ENCODE measurements around the gene PCK2. TPM values are rescaled to one million over a fixed set of nuclear protein-coding genes. Genes with fewer than 3 reads are reported as not detected.

Gene PCK2
- total RNA-seq, 1 experiment from 2014 or later, result 48.9 TPM

DNA sequence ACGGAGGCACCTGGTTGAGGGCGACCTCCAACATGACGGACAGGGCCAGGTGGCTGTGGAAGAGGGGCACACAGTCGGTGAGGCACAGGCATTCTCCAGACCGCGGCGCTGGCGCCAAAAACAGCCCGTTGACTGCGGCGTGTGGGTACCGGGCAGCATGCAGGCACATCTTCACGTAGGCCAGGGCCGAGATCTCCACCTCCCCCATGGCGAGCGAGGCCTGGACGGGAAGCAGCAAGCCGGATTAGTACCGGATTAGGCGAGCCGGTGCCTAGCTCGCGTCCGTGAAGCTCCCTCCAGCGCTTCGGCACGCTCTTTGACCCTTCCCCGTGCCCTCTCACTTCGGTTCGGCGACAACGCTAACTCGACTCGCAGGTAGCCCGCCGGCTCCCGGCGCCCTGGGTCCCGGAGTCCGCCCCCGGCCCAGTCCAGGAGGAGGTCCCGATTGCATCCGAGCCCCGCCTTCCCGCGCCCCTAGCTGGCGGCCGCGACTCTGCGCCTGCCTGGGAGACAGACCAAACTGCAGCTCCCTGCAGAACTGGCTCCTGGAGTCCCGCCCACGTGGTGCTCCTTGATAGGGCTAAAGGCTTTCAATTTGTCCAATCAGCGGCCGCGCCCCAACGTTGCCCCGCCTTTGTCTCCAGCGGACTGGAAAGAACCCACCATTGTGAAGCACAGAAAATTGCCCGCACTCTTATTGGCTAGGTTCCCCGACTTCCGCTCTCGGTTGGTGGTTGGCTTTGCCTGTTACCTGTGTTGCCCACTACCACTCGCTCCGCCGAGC is 47.2 kb downstream of the PCK2 start, which contains the start of gene EMC9:
Gene EMC9 (minus strand): TSS at position 495 of the 784 bp plus-strand sequence. CDS start 287 bp downstream, at position 208.
- no peak within 1 kb of the TSS for H2BK15ac ChIP-seq (ENCODE audit: low read depth, low read length)
- peak within 1 kb of the TSS; percentile 73 for H3K4me2 ChIP-seq (ENCODE audit: insufficient read depth, insufficient read length, low read length)
- H4K20me1 ChIP-seq (ENCODE audit: control insufficient read depth, insufficient read depth, insufficient read length), result no peaks in the 10 kb centered on the region
- no peak within 1 kb of the TSS for H4K91ac ChIP-seq (ENCODE audit: insufficient read length, low read depth, low read length)
- TF ChIP-seq, protein P1, sequence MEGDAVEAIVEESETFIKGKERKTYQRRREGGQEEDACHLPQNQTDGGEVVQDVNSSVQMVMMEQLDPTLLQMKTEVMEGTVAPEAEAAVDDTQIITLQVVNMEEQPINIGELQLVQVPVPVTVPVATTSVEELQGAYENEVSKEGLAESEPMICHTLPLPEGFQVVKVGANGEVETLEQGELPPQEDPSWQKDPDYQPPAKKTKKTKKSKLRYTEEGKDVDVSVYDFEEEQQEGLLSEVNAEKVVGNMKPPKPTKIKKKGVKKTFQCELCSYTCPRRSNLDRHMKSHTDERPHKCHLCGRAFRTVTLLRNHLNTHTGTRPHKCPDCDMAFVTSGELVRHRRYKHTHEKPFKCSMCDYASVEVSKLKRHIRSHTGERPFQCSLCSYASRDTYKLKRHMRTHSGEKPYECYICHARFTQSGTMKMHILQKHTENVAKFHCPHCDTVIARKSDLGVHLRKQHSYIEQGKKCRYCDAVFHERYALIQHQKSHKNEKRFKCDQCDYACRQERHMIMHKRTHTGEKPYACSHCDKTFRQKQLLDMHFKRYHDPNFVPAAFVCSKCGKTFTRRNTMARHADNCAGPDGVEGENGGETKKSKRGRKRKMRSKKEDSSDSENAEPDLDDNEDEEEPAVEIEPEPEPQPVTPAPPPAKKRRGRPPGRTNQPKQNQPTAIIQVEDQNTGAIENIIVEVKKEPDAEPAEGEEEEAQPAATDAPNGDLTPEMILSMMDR (conservative IDR thresholded peaks at IDR 0.05), result peak; percentile 50
- no peak within 1 kb of the TSS for H2BK5ac ChIP-seq (ENCODE audit: insufficient read length, low read length)
- Mint-ChIP-seq H3K4me3 (peak within 1 kb of the TSS; percentile 98 to 100), H3K9me3 (no peaks in the 10 kb centered on the region), H3K4me1 (peaks cover 36 to 37% of the 10 kb centered on the region in 2 experiments), H3K27ac (peak within 1 kb of the TSS; percentile 97 to 99 (median 98)), H3K36me3 (ENCODE audit: insufficient read depth in 1 of 3, low read depth in 3 of 3) (peaks cover 25 to 53% (median 51%) of the 10 kb centered on the region in 3 experiments), H3K27me3 (ENCODE audit: low read depth) (no peaks in the 10 kb centered on the region)
- H3K4me1 ChIP-seq (ENCODE audit: insufficient read depth, low read length), result no peaks in the 10 kb centered on the region
- H3K9ac ChIP-seq (ENCODE audit: extremely low read depth, insufficient read length, low read length), result peak within 1 kb of the TSS; percentile 66
- peak within 1 kb of the TSS; percentile 46 for H3K18ac ChIP-seq (ENCODE audit: insufficient read length, low read depth, low read length)
- peaks cover 11% of the 10 kb centered on the region for H3K23me2 ChIP-seq (ENCODE audit: insufficient read length, low read depth, low read length, poor library complexity, severe bottlenecking)
- H2AFZ ChIP-seq (ENCODE audit: low read length), result no peak within 1 kb of the TSS
- no peak within 1 kb of the TSS for H4K8ac ChIP-seq (replicated peaks; ENCODE audit: insufficient read length, low read depth, low read length)
- DNase-seq, result peak; percentile 100
- no peaks in the 10 kb centered on the region for H3K9me3 ChIP-seq (ENCODE audit: control insufficient read depth, low read depth, low read length)
- H3K27me3 ChIP-seq (ENCODE audit: insufficient read depth, low read length), result no peaks in the 10 kb centered on the region
- no peak within 1 kb of the TSS for H3T11ph ChIP-seq (ENCODE audit: low read length)
- no peak within 1 kb of the TSS for H3K23ac ChIP-seq (ENCODE audit: insufficient read length, low read depth, low read length)
- no peak within 1 kb of the TSS for H3K56ac ChIP-seq (ENCODE audit: insufficient read length, low read depth, low read length)
- H3K79me1 ChIP-seq (ENCODE audit: insufficient read depth, low read depth, low read length, poor library complexity, severe bottlenecking), result peaks cover 2% of the 10 kb centered on the region
- peak within 1 kb of the TSS; percentile 21 for H3K27ac ChIP-seq (ENCODE audit: insufficient read length, low read depth, low read length)
- H2BK12ac ChIP-seq (ENCODE audit: insufficient read length, low read depth, low read length), result no peak within 1 kb of the TSS
- no peak within 1 kb of the TSS for H3K4ac ChIP-seq (ENCODE audit: low read depth, low read length)
- no peak within 1 kb of the TSS for H2AK5ac ChIP-seq (ENCODE audit: insufficient read length, low read length)
- no peak within 1 kb of the TSS for H4K5ac ChIP-seq (ENCODE audit: insufficient read length, low read depth, low read length)
- no peak within 1 kb of the TSS for H2BK20ac ChIP-seq (ENCODE audit: low read depth, low read length, poor library complexity, severe bottlenecking)
- no peak within 1 kb of the TSS for H2BK120ac ChIP-seq (ENCODE audit: low read depth, low read length, poor library complexity, severe bottlenecking)
- peak within 1 kb of the TSS; percentile 46; the same call in 1 of the 2 replicates for H3K14ac ChIP-seq (ENCODE audit: insufficient read depth, low read length)
- H3K79me2 ChIP-seq (ENCODE audit: insufficient read depth, low read length), result peaks cover 3% of the 10 kb centered on the region; the same call in 1 of the 2 replicates
- no CpG with 5 or more reads among the region's 65 CpGs for WGBS (ENCODE audit: extremely low coverage, insufficient read length, low lambda C conversion rate)

Data from H9 (cell line).